HG03135 (cell line): ENCODE results near the gene CT45A6.
"Not testable (repeated sequence)": the region's sequence is repeated elsewhere in the genome, so short reads cannot be mapped to it uniquely, and the experiment has no call there.

Experiments used
- ATAC-seq: cut with Tn5 transposase; IDR thresholded peaks from one replicate; pipeline ENCODE4 v1.9.1; 2021; ENCODE audit warnings: mild to moderate bottlenecking, moderate library complexity; ENCODE audit not compliant: unreplicated experiment

CT45A6 gene, protein sequence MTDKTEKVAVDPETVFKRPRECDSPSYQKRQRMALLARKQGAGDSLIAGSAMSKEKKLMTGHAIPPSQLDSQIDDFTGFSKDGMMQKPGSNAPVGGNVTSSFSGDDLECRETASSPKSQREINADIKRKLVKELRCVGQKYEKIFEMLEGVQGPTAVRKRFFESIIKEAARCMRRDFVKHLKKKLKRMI

DNA sequence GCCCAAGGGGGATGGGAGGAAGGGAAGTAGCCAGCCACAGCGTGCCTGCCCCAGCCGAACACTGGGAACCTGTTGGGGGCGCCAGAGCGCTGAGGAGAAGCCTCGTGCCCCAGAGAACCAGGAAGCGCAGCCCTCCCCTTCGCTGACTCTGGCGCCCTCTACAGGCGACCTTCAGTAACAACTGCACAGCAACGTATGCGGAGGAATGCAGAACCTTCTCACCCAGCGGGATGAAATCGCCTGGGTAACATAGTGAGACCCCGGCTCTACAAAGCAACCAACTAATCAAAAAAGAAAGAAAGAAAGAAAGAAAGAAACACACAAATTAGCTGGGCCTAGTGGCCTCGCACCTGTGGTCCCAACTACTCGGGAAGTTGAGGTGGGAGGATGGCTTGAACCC lies at the start of gene CT45A6:
CT45A6 (minus strand) TSS at position 101 of the 400 bp plus-strand sequence. CDS start 3,794 bp downstream, outside the sequence.
- ATAC-seq, result not testable (repeated sequence)

DNA sequence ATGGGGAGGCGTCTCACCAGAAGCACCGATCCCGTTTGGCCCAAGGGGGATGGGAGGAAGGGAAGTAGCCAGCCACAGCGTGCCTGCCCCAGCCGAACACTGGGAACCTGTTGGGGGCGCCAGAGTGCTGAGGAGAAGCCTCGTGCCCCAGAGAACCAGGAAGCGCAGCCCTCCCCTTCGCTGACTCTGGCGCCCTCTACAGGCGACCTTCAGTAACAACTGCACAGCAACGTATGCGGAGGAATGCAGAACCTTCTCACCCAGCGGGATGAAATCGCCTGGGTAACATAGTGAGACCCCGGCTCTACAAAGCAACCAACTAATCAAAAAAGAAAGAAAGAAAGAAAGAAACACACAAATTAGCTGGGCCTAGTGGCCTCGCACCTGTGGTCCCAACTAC lies 34.6 kb upstream of the CT45A6 start, which contains the start of gene CT45A7:
CT45A7 (minus strand) TSS at position 101 of the 400 bp plus-strand sequence. CDS start 3,747 bp downstream, outside the sequence.
- ATAC-seq, result not testable (repeated sequence)

DNA sequence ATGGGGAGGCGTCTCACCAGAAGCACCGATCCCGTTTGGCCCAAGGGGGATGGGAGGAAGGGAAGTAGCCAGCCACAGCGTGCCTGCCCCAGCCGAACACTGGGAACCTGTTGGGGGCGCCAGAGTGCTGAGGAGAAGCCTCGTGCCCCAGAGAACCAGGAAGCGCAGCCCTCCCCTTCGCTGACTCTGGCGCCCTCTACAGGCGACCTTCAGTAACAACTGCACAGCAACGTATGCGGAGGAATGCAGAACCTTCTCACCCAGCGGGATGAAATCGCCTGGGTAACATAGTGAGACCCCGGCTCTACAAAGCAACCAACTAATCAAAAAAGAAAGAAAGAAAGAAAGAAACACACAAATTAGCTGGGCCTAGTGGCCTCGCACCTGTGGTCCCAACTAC lies 17.3 kb upstream of the CT45A6 start, which contains the start of gene CT45A2:
CT45A2 (minus strand) TSS at position 101 of the 400 bp plus-strand sequence. CDS start 3,747 bp downstream, outside the sequence.
- ATAC-seq, result not testable (repeated sequence)

DNA sequence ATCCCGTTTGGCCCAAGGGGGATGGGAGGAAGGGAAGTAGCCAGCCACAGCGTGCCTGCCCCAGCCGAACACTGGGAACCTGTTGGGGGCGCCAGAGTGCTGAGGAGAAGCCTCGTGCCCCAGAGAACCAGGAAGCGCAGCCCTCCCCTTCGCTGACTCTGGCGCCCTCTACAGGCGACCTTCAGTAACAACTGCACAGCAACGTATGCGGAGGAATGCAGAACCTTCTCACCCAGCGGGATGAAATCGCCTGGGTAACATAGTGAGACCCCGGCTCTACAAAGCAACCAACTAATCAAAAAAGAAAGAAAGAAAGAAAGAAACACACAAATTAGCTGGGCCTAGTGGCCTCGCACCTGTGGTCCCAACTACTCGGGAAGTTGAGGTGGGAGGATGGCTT lies 17.2 kb downstream of the CT45A6 start, which contains the start of gene CT45A5:
CT45A5 (minus strand) TSS at position 101 of the 400 bp plus-strand sequence. CDS start 3,774 bp downstream, outside the sequence.
- not testable (repeated sequence) for ATAC-seq

DNA sequence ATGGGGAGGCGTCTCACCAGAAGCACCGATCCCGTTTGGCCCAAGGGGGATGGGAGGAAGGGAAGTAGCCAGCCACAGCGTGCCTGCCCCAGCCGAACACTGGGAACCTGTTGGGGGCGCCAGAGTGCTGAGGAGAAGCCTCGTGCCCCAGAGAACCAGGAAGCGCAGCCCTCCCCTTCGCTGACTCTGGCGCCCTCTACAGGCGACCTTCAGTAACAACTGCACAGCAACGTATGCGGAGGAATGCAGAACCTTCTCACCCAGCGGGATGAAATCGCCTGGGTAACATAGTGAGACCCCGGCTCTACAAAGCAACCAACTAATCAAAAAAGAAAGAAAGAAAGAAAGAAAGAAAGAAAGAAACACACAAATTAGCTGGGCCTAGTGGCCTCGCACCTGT lies 34.5 kb downstream of the CT45A6 start, which contains the start of gene CT45A3:
CT45A3 (minus strand) TSS at position 101 of the 400 bp plus-strand sequence. CDS start 3,747 bp downstream, outside the sequence.
- not testable (repeated sequence) for ATAC-seq

DNA sequence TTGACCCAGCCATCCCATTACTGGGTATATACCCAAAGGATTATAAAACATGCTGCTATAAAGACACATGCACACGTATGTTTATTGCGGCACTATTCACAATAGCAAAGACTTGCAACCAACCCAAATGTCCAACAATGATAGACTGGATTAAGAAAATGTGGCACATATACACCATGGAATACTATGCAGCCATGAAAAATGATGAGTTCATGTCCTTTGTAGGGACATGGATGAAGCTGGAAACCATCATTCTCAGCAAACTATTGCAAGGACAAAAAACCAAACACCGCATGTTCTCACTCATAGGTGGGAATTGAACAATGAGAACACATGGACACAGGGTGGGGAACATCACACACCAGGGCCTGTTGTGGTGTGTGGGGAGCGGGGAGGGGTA lies 57.8 kb downstream of the CT45A6 start:
- not testable (repeated sequence) for ATAC-seq
